ENCODE results near the gene OR6C76. TPM values are rescaled to one million over a fixed set of nuclear protein-coding genes. Genes with fewer than 3 reads are reported as not detected.
"Not testable (repeated sequence)": the region's sequence is repeated elsewhere in the genome, so short reads cannot be mapped to it uniquely, and the experiment has no call there.

Gene OR6C76
- not detected in 2 replicates for total RNA-seq

DNA sequence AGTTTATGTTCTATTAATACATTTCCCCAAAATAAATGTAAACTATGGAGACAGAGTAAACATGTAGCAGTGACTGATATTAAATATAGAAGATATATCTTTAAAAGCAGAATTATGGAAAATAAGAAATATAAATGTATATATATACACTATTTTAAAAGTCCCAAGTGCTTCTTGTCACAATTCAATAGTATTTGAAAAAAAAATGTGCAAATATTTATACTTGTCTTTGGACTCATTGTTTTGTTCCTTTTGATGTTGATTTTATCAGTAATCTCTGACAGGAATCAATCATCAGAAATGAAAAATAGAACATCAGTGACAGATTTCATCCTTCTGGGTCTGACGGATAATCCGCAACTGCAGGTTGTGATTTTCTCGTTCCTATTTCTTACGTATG is at the start of gene OR6C76:
TSS of gene OR6C76 (plus strand) at position 301 of the 400 bp plus-strand sequence. CDS start at position 301, 0 bp downstream.
- intact Hi-C loops (cut with micrococcal nuclease), result no loop called here

DNA sequence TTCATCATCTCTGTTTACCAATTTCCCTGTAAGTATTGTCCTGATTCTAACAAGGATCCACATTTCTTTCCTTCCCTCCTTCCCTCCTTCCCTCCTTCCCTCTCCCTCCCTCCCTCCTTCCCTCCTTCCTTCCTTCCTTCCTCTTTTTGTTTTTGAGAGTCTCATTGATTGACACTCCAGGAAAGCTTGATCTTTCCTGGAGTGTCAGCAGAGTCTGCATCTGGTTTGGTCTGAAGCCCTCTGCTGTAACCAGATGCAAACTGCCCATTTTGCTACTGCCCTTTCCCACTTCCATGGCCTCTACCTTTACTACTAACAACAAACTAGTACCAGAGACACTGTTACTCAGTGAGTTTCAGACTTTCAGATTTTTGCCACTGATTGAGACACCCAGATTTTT is 40.2 kb upstream of the OR6C76 start:
- intact Hi-C loops (cut with micrococcal nuclease), result no loop called here

DNA sequence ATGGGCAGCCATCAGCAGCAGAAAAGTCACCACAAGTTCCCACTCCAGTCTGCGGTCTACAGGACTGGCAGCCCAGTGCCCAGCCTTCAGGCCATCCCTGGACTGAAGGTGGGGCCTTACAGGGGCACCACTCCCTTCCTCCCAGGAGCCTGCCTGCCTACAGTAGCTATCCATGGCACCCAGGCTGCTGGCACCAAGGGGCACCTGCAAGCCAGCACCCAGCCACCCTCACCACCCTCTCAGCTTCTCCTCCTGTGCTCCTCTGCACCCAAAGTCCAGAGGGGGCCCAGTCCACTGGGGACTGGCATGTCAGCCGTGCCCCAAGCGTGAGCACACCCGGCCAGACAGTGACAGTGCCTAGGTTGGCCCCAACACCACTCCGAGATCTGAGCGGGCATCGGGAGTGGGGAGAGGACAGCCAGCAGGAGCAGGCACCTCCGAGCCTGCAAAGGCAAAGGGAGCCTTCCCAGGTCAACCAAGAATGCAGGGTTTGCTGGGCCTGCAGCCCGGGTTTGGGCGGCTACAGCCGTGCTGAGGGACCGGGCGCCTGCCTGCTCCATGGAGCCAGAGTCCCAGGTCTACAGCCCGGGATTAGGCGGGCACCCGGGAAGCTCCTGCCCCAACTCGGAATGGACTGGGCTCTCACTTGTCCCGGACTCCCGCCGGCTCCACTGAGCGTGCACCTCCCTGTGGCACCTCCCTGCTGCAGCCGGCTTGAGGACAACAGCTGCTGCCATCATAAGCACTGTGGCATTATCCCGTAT is 33.8 kb upstream of the OR6C76 start:
- intact Hi-C loops (cut with micrococcal nuclease), result no loop called here

DNA sequence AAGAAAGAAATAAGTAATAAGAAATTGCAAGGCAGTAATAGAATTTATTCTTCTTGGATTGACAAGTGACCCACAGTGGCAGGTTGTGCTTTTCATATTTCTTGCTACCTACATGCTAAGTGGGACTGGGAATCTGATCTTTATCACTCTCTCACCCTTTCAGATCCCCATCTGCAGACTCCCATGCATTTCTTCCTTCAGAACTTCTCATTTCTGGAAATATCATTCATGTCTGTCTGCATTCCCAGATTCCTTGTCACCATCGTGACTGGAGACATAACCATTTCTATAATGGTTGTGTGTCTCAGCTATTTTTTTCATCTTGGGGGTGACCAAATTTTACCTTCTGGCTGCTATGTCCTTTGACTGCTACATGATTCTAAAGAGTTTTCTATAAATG is 29.7 kb upstream of the OR6C76 start:
- intact Hi-C loops (cut with micrococcal nuclease), result no loop called here

DNA sequence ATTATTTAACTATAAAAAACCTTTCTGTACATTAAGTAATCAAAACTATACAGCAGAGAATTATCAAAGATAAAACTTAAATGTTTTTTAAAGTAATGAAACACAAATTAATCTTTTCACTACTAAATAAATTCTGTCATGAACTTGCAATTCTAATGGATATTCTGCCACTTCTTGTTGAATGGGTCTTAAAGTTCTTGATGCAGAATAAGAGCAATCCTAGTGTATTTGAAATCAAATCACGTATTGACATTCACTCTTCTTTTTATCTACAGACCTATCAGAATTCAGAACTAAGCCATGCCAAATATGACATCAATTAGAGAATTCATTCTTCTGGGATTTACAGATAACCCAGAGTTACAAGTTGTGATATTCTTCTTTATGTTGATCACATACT is 25.8 kb upstream of the OR6C76 start, which contains the start of gene OR6C65:
TSS of gene OR6C65 (plus strand) at position 301 of the 400 bp plus-strand sequence. CDS start at position 301, 0 bp downstream.
- intact Hi-C loops (cut with micrococcal nuclease), result no loop called here

DNA sequence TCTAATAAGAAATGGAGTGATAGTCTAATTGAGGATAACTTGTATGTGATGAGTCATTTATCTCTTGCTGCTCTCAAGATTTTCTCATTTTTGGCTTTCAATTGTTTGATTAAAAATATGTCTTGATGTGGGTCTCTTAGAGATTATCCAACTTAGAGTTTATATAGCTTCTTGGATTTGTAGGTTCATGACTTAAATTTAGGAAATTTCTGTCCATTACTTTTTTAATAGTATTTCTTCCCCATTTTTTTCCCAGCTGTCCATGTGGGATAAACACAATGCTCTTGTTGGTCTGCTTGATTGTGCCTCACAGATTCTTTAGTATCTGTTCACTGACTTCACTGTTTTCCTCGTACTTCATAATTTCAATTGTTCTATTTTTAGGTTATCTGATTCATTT is 18.2 kb upstream of the OR6C76 start:
- intact Hi-C loops (cut with micrococcal nuclease), result no loop called here

- intact Hi-C loops (cut with micrococcal nuclease), result not testable (repeated sequence)
Measured at GRCh38 chr12:55409133-55409532, 16.9 kb upstream of the OR6C76 start.

DNA sequence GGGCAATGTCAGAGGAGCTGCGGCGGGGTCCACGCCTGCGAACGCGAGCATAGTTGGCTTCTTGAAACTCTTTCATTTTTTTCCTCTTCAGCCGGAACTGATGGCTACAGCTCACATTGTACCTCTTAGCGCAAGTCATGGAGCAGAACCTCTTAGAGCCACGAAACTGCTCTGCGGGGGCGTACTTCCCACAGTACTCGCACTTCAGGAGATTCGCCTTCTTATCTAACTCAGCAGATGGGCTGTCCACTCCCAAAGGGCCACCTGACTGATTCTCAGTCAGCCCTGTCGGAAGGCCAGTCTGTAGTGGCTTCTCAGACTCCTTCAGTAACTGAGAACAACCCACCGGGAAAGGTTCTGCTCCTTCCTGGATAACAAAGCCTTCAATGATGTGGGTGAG is 13.9 kb upstream of the OR6C76 start:
- intact Hi-C loops (cut with micrococcal nuclease), result not testable (repeated sequence)

DNA sequence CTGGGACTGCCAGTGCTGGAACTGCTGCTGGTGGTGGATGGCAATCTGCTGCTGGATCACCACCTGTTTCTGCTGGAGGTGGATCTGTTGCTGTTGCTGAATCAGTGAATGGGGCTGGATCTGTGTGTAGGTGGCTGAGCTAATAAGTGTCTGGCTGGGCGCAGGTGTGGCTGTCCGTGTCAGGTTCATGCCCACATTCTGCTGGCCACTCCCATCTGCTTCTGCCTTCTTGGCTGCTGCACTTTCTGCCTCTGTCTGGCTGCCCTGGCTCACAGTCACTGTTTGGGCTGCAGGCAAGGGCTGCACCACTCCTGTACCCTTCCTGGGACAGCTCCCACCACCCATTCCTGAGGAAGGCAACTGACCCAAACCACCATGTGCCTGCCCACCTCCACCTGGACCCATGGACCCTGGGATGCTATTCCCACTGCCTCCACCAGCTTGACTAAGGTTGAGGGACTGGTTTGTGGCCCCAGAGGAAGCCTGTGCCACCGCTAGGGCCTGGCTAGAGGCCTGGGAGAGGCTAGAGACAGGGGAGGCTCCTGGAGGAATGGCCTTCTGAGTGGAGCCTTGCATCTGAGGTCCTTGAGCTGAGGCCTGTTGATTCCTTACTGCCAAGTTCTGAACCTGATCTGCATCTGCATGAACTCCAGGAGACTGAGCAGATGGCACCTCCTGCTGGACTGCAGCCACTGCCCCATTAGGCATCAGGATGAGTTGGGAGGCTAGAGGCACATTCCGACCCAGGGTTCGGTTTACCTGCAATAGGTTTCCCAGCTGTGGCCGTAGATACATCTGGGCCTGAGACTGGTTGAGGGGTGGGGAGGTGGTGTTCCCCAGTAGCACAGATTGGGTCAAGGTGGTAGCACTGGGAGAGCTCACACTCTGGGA is 12.3 kb upstream of the OR6C76 start:
- intact Hi-C loops (cut with micrococcal nuclease), result not testable (repeated sequence)

DNA sequence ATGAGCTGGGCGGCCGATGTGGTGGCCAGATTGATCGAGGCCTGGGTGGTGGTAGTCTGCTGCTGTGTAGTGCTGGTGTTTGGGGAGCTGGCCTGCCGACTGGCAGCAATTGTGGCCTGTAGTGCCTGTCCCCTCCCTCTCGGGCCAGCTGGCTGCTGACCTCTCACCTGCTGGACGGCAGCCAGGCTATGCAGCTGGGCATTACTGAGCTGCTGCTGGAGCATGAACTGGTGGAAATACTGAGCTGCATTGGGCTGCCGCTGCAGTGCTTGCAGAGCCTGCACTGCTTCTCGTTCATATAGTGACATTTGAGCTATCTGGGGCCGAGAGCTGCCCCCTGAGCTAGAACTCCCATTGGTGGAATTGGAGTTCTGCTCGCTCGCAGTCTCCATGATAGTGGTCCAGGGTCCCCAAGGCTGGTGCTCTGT is 11.6 kb upstream of the OR6C76 start:
- intact Hi-C loops (cut with micrococcal nuclease), result not testable (repeated sequence)

- intact Hi-C loops (cut with micrococcal nuclease), result not testable (repeated sequence)
Measured at GRCh38 chr12:55414889-55415288, 11.2 kb upstream of the OR6C76 start.

DNA sequence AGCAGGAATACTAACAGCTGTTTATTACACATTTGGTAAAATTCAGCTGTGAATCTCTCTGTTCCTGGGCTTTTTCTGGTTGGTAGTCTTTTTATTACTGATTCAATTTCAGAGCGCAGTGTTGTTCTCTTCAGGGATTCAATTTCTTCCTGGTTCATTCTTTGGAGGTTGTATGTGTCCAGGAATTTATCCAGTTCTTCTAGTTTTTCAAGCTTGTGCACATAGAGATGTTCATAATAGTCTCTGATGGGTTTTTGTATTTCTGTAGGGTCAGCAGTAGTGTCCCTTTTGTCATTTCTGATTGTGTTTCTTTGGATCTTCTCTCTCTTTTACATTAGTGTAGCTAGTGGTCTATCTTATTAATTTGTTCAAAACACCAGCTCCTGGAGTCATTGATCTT is 9.1 kb upstream of the OR6C76 start:
- intact Hi-C loops (cut with micrococcal nuclease), result no loop called here

DNA sequence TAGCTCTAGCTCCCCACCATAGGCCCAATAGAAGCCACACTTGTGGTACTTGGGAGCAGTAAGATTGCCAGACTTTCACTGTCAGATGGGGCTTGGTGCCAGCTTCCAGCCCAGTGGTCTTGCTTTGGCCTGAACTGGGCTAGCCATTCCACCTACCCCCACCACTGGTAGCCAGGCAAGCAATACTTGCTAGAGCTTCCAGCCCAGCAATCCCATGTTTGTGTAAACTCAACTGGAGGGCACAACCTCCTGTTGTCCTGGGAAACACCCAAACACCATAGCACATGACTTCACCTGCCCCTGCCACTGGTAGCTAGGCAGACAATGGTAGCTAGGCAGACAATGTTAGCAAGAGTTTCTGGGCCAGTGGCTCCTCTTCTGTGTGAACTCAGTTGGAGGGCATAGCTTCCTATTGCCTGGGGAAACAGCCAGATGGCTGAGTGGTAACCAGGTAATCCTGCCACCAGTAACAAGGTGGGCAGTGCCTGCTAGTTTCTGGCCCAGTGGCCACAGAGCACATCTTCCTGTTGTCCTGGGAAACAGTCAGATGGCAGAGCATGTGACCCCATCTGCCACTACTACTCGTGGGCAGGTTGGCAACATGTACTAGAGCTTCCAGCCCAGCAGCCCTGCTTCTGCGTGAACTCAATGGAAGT is 5.6 kb upstream of the OR6C76 start:
- intact Hi-C loops (cut with micrococcal nuclease), result no loop called here

DNA sequence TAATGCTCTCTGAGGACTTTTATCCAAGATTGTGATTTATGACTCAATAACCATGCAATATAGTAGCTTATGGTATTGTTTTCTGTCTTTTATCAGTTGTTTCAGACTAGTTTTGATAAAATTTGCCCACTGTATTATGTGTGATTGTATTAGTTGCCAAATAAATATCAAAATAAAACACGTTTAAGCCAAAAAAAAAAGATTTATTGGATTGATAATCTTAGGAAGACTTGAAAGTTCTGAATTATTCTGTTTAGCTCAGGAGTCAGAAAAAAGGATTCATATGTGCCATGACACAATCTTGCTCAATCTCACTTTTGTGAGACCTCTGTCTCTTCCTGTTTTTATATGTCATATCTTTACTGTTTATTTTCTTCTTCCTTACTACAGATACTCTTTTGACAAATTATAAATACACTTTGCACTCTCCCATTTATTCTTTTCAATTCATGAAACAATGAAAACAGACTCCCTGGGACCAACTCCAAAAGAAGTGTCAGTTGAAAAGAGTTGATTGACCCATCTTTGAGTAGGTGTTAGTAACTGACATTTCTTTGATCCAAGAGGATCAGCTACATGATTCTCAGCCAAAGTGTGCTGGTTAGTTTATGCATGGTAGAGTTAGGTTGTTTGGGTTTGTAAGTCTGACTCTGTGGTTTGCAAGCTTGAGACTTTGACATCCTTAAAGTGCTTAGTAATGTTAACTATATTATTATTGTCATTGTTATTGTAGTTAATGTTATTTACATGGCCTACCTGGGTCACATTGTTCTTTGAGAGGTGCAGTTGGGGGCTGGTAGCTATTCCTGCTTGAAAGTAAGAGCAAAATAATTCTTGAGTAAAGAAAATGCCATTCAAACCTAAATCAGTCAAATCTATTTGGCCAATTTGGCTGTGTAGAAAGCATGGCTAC is 2.5 kb downstream of the OR6C76 start:
- intact Hi-C loops (cut with micrococcal nuclease), result no loop called here

GRCh38 chr12:55441233-55441632 is 15.2 kb downstream of the OR6C76 start:
- intact Hi-C loops (cut with micrococcal nuclease), result not testable (repeated sequence)

DNA sequence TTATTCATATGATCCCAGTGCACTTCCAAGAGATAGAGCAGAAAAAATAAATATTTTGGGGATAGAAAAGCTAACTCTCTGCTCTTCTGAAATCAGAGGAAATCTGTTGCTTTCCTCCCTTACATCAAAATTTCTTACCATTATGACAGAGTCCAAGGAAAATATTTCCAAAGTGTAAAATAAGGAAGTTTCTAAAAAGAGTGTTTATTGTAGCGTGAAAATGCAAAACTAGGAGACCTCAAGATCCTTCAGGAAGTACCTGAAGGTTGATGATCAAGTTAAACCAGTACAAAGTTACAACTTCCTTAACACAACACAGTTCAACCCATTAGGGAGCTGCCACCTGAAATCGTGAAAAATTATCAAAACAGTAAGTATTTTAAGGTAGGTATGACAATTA is 17.7 kb downstream of the OR6C76 start, which contains the start of gene OR6C2:
TSS of gene OR6C2 (plus strand) at position 301 of the 400 bp plus-strand sequence. CDS start 8,138 bp downstream, outside the sequence.
- intact Hi-C loops (cut with micrococcal nuclease), result no loop called here

DNA sequence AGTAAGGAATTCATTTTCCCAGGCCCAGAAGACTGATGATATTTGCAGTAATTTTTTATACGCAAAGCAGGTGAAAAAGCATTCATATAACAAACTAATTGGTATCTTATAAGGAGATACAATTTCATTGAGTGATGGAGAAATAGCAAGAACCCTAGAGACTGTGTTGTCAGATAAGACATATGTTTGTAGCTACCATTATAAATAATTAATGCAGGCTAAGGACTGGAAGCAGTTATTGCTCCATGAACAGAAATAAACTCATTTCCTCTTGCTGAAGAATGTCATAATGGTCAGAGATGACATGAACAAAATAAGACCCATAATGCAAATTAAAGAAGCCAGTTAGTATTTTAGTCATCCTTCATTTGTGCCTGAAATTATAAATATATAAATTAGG is 19.3 kb downstream of the OR6C76 start:
- intact Hi-C loops (cut with micrococcal nuclease), result no loop called here

DNA sequence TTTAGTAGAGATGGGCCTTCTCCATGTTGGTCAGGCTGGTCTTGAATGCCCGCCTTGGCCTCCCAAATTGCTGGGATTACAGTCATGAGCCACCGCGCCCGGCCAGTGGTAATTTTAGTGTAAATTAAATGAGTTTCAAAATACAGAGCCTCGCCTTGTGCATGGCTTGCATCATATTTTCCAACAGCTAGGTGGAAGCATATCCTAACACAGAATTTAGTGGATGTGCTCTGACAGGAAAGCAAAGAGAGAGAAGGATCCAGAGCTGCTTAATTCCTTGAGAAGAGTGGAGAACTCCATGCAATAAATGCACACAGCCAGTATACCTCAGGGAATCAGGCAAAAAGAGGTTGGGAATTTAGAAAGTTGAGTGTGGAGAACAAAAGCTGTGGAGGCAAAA is 20.3 kb downstream of the OR6C76 start:
- intact Hi-C loops (cut with micrococcal nuclease), result no loop called here

DNA sequence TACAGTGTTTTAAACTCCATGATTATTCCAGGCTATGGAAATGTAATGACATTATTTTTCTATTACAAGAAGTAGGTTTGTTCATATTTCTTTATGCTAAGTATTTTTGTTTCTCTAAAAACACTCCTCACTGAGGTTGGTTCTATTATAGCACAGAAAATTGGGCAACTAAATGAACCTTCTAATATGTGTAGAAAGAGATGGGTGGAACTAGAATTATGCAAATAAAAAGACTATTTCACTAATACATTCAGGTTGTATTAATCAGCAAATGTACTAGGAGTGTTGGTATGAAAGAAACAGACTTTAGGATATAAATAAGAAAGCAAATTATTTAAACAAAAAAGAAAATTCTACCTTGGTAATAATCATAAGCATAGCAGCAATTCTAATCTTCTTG is 22.8 kb downstream of the OR6C76 start:
- intact Hi-C loops (cut with micrococcal nuclease), result no loop called here

GRCh38 chr12:55464926-55465325 is 38.9 kb downstream of the OR6C76 start:
- intact Hi-C loops (cut with micrococcal nuclease), result not testable (repeated sequence)

DNA sequence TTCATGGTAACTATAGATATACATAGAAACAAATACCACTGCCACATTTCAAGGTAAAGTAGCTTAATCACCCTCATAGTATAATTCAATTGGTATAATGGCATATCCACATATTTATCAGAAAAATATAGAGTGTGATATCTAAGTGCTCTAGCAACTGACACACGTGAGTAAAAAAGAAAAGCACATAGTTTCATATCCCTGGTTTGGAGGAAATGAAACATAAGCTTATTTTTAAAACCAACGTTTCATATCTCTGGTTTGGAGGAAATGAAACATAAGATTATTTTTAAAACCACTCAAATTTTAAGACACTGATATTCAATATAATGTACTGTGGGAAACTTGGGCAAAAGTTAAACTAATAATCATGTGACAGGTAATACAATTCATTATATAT is 41.8 kb downstream of the OR6C76 start:
- intact Hi-C loops (cut with micrococcal nuclease), result no loop called here

Data from T-helper 1 cell treated with Interleukin-12 subunit alpha and Interleukin-12 subunit beta and Interleukin-4 antibody, amounts not matched to agents 30 ng/mL and 1 ng/mL, for 36 hours (primary cell).